HG02973 (cell line): ENCODE measurements around the gene C1QB.
"Not testable (repeated sequence)": the region's sequence is repeated elsewhere in the genome, so short reads cannot be mapped to it uniquely, and the experiment has no call there.

Experiments used
- ATAC-seq: cut with Tn5 transposase; IDR thresholded peaks from one replicate; pipeline ENCODE4 v1.9.1; 2021; ENCODE audit warnings: moderate library complexity; ENCODE audit not compliant: unreplicated experiment

C1QB gene

DNA sequence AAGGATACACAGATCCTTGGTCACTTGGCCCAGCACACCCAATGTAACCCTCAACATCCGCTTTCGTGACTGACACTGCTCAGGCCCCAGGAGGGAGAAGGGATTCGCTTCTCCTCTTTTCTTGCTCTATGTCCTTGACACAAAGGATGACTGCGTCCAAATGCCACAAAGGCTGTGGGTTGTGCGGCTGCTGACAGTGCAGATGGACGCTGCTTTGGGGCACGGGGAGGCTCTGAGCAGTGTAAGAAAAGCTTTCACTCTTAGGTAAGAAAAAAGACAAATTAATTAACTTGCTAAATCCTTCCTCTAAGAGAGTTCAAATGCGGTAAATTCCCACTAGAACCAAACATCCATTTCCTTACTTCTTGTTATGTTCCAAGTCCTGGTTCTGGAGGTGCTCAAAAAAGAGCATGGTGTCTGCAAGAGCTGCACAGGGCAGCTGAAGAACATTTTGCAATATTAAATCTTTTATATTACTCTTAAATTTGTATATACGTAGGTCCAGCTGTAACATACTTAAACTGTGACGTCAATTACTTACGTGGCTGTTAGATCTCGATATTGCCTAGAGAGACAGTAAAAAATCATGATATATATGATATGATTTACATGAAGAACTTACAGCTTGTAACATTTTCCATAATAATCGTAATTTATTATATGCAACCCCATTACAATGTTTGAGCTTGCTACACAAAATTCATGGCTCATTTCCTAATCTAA lies 38.2 kb downstream of the C1QB start:
- ATAC-seq, result no peak

DNA sequence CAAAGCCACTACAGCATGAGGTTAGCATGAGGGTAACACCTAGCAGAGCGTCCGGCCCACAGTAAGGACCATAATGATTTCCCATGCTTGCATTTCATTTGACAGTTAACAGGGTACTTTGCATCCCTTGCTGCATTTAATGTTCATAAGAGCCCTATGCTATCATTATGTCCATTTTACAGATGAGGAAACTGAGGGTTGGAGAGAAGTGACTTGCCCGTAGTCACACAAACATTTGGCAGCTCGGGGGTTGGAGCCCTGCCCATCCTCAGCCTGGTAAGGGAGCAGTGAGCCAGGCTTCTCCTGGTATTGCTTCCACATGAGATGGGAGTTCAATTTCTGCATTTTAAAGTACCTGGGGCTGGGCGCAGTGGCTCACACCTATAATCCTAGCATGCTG lies 41.1 kb downstream of the C1QB start:
- no peak for ATAC-seq

DNA sequence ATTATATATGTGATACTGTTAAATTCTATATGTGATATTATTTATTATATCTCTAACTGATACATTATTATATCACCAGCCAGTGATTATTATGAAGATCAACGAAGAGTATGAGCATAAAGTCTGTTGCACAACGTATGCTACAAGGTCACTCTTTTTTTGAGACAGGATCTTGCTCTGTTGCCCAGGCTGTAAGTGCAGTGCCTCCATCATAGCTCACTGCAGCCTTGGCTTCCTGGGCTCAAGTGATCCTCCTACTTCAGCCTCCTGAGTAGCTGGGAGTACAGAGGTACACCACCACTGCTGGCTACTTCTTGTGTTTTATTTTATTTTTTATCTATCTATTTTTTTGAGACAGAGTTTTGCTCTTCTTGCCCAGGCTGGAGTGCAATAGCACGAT lies 43.6 kb downstream of the C1QB start:
- no peak for ATAC-seq

DNA sequence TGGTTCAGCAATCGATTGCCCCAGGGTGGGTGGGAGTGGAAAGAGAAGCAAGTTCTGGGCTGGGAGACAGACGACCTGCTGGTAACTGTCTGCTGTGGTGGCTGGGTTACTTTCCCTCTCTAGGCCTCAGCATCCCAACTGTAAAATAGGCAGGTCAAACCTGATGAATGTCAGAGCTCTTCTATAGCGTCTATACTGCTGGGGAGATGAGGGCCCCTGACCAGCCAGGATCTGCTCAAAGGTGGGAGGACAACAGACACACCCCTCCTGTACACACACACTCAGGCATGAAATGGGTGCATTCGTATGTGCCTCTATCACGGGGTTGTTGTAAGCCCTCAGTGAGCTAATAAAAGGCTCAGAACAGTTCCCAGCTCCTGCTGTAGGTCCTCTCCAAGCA lies 44.9 kb downstream of the C1QB start:
- no peak for ATAC-seq

DNA sequence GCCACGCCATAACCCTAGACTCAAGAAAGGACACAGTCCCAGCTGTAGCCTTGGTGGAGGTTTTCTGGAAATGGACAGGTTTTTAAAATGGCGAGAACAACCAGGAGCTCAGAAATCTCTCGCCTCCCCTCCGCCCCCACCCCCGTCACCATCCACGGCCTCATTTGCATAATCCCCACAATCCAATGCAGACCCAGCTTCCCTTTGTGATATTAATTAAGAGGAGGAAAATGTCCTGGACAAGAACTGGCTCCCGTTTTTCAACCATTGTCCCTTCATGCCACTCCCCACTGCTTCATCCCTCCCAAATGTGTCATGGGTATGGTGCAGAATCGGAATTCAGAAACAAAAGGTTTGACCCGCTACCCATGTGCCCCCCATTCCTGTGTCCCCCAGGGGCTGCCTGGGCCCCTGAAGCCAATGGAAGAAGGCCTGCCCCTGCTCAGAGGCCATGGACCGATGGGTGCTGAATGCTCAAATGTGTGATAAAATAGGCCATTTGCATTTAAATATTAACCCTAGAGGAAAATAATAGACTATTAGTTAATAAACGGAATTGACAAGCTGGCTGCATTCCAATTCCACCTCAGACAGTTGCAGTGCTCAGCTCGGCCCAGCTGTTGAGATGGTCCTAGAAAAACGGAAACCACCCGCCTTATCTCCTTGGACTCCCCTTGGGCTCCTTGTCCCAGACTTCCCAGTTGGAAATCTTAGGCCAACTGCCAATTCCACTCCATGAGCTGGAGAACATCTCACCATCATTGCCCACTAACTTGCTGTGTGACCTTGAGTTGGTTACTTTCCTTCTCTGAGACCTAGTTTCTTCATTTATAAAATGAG lies 46.9 kb downstream of the C1QB start:
- ATAC-seq, result no peak

DNA sequence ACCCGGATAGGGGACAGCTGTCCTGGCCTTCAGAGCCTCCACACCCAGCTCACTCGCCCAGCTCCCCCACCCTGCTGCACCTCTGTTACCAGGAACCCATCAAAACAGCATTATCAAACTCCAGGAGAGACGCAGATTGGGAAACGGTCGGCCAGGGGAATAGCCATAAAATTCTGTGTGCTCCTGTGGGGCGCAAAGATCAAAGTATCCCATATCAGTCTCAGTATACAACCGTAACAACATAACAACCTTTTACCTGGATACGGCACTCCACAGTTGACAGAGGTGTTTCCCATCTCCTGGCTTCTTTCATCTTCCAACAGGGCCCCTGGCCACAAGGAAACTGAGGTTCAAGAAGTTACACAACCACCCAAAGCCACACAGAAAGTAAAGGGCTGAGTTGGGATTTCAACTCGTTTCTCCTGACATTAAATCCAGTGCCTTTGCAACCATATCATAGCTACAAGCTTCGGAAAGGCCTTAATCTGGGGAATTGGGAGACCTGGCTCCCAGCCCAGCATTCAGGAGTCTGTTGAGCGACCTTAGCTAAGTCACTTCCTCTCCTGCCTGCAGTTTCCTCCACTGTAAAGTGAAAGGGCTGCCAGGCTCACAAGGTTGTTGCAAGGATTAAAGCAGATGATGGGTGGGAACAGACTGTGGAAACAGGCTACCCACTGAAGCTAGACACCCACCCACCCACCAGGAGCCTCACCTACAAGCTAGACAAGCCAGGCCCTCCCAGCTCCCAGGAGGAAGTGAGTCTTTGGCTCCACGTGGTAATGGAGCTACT lies 49.5 kb downstream of the C1QB start:
- ATAC-seq, result no peak

DNA sequence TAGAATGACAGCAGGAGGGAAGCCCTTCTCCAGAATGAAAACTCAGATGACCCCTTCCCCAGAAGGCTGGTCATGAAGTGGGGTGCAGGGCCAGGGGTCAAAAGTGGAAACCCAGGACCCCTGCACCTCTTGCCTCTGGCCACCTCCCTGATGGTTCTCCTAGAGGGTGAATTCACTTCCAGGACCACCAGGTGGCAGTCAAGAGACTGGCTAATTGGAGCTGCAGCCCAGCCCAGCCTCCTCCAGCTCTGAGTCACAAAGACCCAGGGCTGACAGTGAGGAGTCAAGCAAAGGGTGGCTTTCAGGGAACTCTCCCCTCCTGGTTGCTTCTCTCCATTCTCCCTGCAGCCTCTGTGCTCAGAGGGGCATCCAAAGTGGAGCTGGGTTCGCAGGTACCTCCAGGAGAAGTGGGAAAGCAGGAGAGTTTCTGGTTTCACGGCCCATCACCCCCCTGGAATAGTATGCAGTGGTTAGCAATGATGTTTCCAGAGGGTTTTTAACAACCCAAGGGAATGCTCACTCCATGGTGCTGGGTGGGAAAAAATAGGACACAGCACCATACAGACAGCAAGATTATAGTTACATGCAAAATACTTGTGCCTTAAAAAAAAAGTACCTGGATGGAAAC lies 51.5 kb downstream of the C1QB start:
- ATAC-seq, result no peak

DNA sequence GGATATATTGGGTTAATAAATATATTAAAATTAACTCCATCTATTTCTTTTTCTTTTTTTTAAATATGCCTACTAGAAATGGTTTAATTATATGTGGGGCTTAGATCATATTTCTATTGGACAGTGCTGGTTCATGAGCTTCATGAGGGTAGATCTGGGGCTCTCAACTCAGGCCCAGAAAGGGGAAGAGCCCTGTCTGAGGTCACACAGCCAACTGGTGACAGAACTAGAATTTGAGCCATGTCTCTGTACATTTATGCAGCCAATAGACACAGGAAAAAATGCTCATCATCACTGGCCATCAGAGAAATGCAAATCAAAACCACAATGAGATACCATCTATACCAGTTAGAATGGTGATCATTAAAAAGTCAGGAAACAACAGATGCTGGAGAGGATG lies 52.5 kb downstream of the C1QB start:
- ATAC-seq, result no peak

DNA sequence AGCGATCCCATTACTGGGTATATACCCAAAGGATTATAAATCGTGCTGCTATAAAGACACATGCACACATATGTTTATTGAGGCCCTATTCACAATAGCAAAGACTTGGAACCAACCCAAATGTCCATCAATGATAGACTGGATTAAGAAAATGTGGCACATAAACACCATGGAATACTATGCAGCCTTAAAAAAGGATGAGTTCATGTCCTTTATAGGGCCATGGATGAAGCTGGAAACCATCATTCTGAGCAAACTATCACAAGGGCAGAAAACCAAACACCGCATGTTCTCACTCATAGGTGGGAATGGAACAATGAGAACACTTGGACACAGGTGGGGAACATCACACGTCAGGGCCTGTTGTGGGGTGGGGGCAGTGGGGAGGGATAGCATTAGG lies 53.1 kb downstream of the C1QB start:
- not testable (repeated sequence) for ATAC-seq

DNA sequence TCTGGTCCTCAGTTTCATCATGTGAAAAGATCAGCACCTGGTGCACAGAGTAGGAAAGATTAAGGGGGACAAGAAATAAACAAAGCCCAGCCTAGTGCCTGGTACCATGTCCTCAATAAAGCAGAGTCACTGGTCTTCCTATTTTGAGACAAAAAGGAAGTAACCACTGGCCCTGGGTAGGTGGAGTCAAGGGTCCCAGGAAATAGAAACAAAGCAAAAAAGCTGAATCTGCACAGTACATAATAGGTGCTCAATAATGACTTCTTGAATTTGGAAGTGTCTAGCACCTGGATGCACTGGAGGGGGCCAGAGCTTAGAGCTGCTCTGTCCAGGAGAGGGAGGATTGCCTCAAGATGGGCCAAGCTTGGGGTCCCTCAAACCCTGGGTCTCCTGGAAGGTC lies 55.7 kb downstream of the C1QB start:
- ATAC-seq, result no peak

DNA sequence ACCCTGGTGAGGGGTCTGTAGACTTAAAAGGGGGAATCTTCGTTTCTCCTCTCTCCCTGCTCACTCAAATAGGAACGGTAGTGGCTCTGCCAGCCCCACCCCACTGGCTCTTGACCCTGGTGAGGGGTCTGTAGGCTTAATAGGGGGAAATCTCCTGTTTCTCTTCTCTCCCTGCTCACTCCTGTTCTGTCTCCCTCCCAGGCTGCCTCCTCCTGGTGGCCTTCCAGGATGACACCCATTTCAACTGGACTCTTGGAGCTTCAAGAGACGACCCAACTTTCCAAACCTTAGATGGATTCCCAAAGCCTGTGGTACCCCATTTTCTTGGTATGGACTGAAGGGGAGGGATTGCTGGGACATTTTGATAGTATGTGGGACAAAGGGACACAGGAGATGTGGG lies 56.2 kb downstream of the C1QB start:
- no peak for ATAC-seq

DNA sequence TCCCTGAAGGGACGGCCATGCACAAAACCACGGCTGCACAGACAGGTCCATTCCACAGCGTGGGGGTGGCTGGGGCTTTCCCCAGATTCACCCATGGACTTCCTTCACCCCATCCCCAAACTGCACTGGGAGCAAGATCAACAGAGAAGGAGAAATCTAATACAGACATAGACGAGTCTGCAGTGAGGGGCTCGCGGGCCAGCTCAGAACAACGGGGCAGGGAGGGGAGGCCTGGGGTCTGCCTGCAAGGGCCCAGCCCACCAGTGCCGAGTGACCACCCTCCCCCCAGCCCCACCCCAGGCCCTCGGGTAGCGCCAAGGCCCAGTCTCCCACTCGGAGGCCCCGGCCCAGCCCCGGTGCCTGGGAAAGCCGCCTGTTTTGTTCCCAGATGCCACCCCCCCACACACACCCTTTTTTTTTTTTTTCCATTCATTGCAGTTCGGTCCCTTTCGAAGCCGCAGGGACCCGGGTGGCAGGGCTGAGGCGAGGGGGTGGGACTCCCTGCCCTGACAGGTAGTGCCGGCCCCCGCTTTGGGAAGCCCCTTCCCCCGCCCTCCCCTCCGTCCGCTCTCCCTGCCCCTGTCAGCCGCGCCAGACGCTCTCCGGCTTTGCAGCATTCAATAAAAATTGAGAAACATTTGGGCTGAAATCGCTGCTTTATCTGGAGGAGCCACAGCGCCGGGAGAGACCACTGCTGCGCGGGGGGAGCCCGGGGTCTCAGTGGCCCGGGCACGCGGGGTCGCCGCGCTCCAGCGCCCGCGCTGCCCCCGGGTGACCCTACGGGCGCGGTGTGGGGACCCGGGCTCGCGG lies 57.1 kb downstream of the C1QB start:
- no peak for ATAC-seq

DNA sequence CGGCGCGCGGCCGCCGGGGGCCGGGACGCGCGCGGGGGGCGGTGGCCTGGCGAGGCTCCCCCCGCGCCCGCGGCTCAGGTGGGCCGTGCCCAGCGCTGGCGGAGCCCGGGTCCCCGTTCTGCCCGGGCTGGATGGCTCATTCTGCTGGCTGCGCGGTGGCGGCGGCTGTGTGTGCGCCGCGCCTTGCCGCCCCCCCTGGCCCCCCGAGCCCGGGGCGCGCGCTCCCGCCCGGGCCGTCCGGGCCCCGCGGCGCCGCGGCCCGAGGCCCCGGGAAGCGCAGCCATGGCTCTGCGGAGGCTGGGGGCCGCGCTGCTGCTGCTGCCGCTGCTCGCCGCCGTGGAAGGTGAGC lies 57.6 kb downstream of the C1QB start, which contains the start of gene EPHB2:
Gene EPHB2 (plus strand): TSS at position 139 of the 349 bp plus-strand sequence. CDS start 144 bp downstream, at position 283.
- no peak for ATAC-seq

DNA sequence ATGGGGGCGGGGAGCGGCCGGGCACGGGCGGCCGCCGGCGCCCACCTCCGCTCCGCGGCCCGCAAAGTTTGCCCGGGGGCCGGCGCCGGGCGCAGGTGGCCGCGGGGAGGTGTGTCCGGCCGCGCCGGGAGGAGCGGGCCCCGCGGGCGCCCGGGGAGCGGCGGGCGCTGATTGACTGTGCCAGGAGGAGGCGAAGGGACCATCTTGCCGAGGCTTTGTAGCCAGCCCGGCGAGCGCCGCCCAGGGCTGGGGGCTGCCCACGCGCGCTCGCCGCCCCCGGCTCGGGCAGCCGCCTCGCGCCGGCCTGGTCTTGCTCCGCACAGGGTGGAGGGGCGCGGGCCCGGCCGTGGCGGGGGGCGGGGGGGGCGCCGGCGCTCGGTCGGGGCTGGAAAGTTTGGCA lies 58.0 kb downstream of the C1QB start:
- ATAC-seq, result no peak
